HEK293 (cell line): ENCODE measurements around the gene PRKAG3.

ENCODE experiments used
- CTCF ChIA-PET: fragments of 350-600 bp; formaldehyde crosslinking; extraction: SDS; loops from one replicate; lab custom pipeline; 2021; ENCODE audit warnings: antibody characterized with exemption; lab: Yijun Ruan, JAX
- POLR2A ChIA-PET: fragments of 300-600 bp; formaldehyde crosslinking; extraction: SDS; loops from one replicate; lab custom pipeline; 2020; ENCODE audit warnings: antibody characterized with exemption, inconsistent platforms; lab: Yijun Ruan, JAX
- H3K27ac ChIP-seq: fragments of 200-500 bp; sonication (Bioruptor generic); 2 replicates; pipeline ENCODE4 v1.5.1; 2014; ENCODE audit warnings: low read depth, low read length, control low read depth, inconsistent platforms; ENCODE audit errors: extremely low read depth
- H3K36me3 ChIP-seq, 2 experiments: fragments of 200-500 bp in 1 of 2; sonication (Bioruptor generic) in 1 of 2; 1 replicate in 1 of 2; 2 replicates in 1 of 2; pipeline ENCODE4 v1.5.1; 2014 to 2017; ENCODE audit warnings: inconsistent platforms in 2 of 2, low read length in 2 of 2; ENCODE audit not compliant: control insufficient read depth in 2 of 2, insufficient read depth in 1 of 2
- H3K4me1 ChIP-seq: fragments of 200-500 bp; sonication (Bioruptor generic); 2 replicates; pipeline ENCODE4 v1.5.1; 2014; ENCODE audit warnings: mild to moderate bottlenecking, low read length, inconsistent platforms; ENCODE audit not compliant: control insufficient read depth, insufficient read depth
- H3K4me3 ChIP-seq: 2 replicates; pipeline ENCODE4 v1.5.1; 2011; ENCODE audit warnings: low read depth, mild to moderate bottlenecking, control low read depth, low read length, moderate library complexity
- H3K9me3 ChIP-seq: fragments of 200-500 bp; sonication (Bioruptor generic); 2 replicates; pipeline ENCODE4 v1.5.1; 2014; ENCODE audit warnings: low read depth, low read length, inconsistent platforms; ENCODE audit not compliant: control insufficient read depth, insufficient read depth
- GLIS2 ChIP-seq: fragments of 450-650 bp; formaldehyde crosslinking; IDR thresholded peaks from 2 replicates; pipeline ENCODE4 v1.5.1; 2016; ENCODE audit warnings: missing biosample characterization, missing genetic modification characterization
- ZBTB48 ChIP-seq: fragments of 450-650 bp; formaldehyde crosslinking; IDR thresholded peaks from 2 replicates; pipeline ENCODE4 v1.5.1; 2016; ENCODE audit warnings: missing biosample characterization, missing genetic modification characterization
- ZBTB49 ChIP-seq: fragments of 450-650 bp; formaldehyde crosslinking; IDR thresholded peaks from 2 replicates; pipeline ENCODE4 v1.5.1; 2016; ENCODE audit warnings: missing biosample characterization, missing genetic modification characterization, low read depth
- ZNF112 ChIP-seq: fragments of 450-650 bp; formaldehyde crosslinking; IDR thresholded peaks from 2 replicates; pipeline ENCODE4 v1.5.0; 2017; ENCODE audit warnings: missing biosample characterization, missing genetic modification characterization
- ZNF148 ChIP-seq: fragments of 450-650 bp; formaldehyde crosslinking; IDR thresholded peaks from 2 replicates; pipeline ENCODE4 v1.5.0; 2017; ENCODE audit warnings: missing biosample characterization, missing genetic modification characterization, borderline replicate concordance
- ZNF350 ChIP-seq: fragments of 450-650 bp; formaldehyde crosslinking; IDR thresholded peaks from 2 replicates; pipeline ENCODE4 v1.5.0; 2017; ENCODE audit warnings: missing biosample characterization, mild to moderate bottlenecking, missing genetic modification characterization
- ZNF423 ChIP-seq: fragments of 450-650 bp; formaldehyde crosslinking; IDR thresholded peaks from 2 replicates; pipeline ENCODE4 v1.5.1; 2016; ENCODE audit warnings: missing biosample characterization, missing genetic modification characterization
- ZNF501 ChIP-seq: fragments of 450-650 bp; formaldehyde crosslinking; IDR thresholded peaks from 2 replicates; pipeline ENCODE4 v1.5.1; 2016; ENCODE audit warnings: missing biosample characterization, missing genetic modification characterization
- ZNF514 ChIP-seq: fragments of 450-650 bp; formaldehyde crosslinking; IDR thresholded peaks from 2 replicates; pipeline ENCODE4 v1.5.1; 2016; ENCODE audit warnings: missing biosample characterization, missing genetic modification characterization
- ZNF548 ChIP-seq: fragments of 450-650 bp; formaldehyde crosslinking; IDR thresholded peaks from 2 replicates; pipeline ENCODE4 v1.5.1; 2016; ENCODE audit warnings: missing biosample characterization, missing genetic modification characterization
- ZNF560 ChIP-seq: fragments of 450-650 bp; formaldehyde crosslinking; IDR thresholded peaks from 2 replicates; pipeline ENCODE4 v1.5.1; 2017; ENCODE audit warnings: missing biosample characterization, missing genetic modification characterization, borderline replicate concordance
- ZNF580 ChIP-seq: fragments of 450-650 bp; formaldehyde crosslinking; IDR thresholded peaks from 2 replicates; pipeline ENCODE4 v1.5.1; 2016; ENCODE audit warnings: missing biosample characterization, missing genetic modification characterization
- ZNF610 ChIP-seq: fragments of 450-650 bp; formaldehyde crosslinking; IDR thresholded peaks from 2 replicates; pipeline ENCODE4 v1.5.1; 2016; ENCODE audit warnings: missing biosample characterization, missing genetic modification characterization, borderline replicate concordance
- ZNF677 ChIP-seq: fragments of 450-650 bp; IDR thresholded peaks from 2 replicates; pipeline ENCODE4 v1.5.0; 2018; ENCODE audit warnings: missing biosample characterization, mild to moderate bottlenecking, missing genetic modification characterization, moderate library complexity
- ZNF747 ChIP-seq: fragments of 450-650 bp; formaldehyde crosslinking; IDR thresholded peaks from 2 replicates; pipeline ENCODE4 v1.5.1; 2016; ENCODE audit warnings: missing biosample characterization, missing genetic modification characterization
- ZNF792 ChIP-seq: fragments of 450-650 bp; formaldehyde crosslinking; IDR thresholded peaks from 2 replicates; pipeline ENCODE4 v1.5.1; 2016; ENCODE audit warnings: missing biosample characterization, missing genetic modification characterization
- ZNF843 ChIP-seq: fragments of 450-650 bp; formaldehyde crosslinking; IDR thresholded peaks from 2 replicates; pipeline ENCODE4 v1.5.1; 2016; ENCODE audit warnings: missing biosample characterization, missing genetic modification characterization
- ZSCAN18 ChIP-seq: fragments of 450-650 bp; formaldehyde crosslinking; IDR thresholded peaks from 2 replicates; pipeline ENCODE4 v1.5.1; 2016; ENCODE audit warnings: missing biosample characterization, missing genetic modification characterization

The PRKAG3 gene

GRCh38 chr2:218829868-218830451, 1.6 kb downstream of the PRKAG3 start (continued):
- TF ChIP-seq ZNF501 (tag by site-specific recombination) (no peak), ZNF423 (tag by site-specific recombination) (no peak), ZSCAN18 (no peak), ZNF548 (tag by site-specific recombination) (no peak)

- Histone ChIP-seq H3K9me3 (no peaks in the 10 kb centered on the region), H3K27ac (no peak overlapping the region), H3K4me3 (no peak overlapping the region), H3K4me1 (no peaks in the 10 kb centered on the region), H3K36me3 (no peaks in the 10 kb centered on the region)
- ChIA-PET POLR2A (interaction anchor here (0.6 kb wide), 1 partner anchor 118 kb away, joined by 4 read pairs; no protein-coding TSS in a partner anchor), CTCF (interaction anchor here (1.2 to 1.9 kb wide), 3 partner anchors 10 to 24 kb away, joined by 4 to 8 read pairs (median 4); no protein-coding TSS in a partner anchor)
- no peak for TF ChIP-seq ZNF580 (tag by site-specific recombination)
- TF ChIP-seq ZNF350 (tag by site-specific recombination): no peak
- no peak for TF ChIP-seq ZNF112 (tag by site-specific recombination)
- TF ChIP-seq ZNF677 (tag by site-specific recombination): no peak
- TF ChIP-seq ZNF514: no peak
- TF ChIP-seq GLIS2 (tag by site-specific recombination): no peak
- no peak for TF ChIP-seq ZNF501 (tag by site-specific recombination)
- no peak for TF ChIP-seq ZNF792 (tag by site-specific recombination)
- no peak for TF ChIP-seq ZBTB49 (tag by site-specific recombination)
- TF ChIP-seq ZNF560 (tag by site-specific recombination): no peak
- TF ChIP-seq ZBTB48 (tag by site-specific recombination): no peak
- TF ChIP-seq ZNF610 (tag by site-specific recombination): no peak
- TF ChIP-seq ZSCAN18: no peak
- TF ChIP-seq ZNF148: no peak
- no peak for TF ChIP-seq ZNF747
- TF ChIP-seq ZNF843: no peak
Measured at GRCh38 chr2:218828477-218828778, 3.2 kb downstream of the PRKAG3 start.
